ENCODE data around the gene TCEA2.
A peak's percentile ranks its signal among the peaks of the same experiment; 100 is the strongest.

TCEA2 gene

GRCh38 chr20:64035933-64036345, 27.1 kb upstream of the TCEA2 start, which contains the start of gene C20orf204:
TSS of gene C20orf204 (plus strand) at chr20:64036182. CDS start at chr20:64036324, 142 bp downstream.
- DNase-seq: no peak

GRCh38 chr20:64036346-64037198, 26.4 kb upstream of the TCEA2 start:
- no peak for DNase-seq

DNA sequence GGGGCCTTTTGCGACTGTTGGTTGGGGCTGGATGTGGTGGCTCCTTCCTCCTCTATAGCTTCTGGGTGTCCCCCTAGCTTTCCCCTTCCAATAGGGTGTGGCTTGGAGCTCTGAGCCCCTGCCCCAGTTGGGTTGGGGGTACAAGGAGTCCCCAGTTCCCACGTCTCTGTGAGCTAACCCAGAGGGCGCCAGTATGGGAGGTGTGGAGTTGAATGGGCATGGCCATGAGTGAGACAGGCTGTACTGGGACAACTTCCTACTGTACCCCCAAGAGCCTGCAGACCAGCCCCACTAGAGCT, 25.9 kb upstream of the TCEA2 start:
- DNase-seq: no peak

DNA sequence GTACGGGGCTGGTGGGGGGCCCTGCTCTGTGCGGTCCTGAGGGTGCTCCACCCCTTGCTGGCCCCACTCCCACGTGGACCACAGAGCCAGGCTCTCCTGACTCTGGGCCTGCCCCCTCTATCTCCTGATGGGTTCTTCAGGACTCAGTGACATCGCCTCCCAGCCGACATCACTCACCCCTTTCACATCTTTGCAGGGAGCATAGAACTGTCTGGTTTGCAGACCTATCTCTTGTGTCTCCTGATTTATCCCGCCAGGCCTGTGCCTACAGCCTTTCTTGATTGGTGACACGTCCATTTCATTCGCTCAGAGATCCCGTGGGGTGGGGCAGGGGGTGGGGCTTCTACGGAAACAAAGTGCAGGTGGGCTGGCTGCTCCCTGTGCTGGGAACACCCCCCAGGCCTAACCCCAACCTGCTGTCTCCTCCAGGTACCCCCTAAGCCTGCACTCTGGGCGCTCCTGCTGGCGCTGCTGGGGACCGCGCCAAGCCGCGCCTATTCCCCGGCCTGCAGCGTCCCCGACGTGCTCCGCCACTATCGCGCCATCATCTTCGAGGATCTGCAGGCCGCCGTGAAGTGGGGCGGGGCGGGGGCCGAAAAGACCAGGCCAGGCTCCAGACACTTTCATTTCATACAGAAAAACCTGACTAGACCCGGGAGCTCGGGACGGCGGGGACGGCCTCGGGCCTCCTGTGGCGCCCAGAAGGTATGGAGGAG, 25.3 kb upstream of the TCEA2 start:
- no peak for DNase-seq

GRCh38 chr20:64038224-64038564, 24.8 kb upstream of the TCEA2 start:
- DNase-seq: no peak

- peak; percentile 71 to 76 for DNase-seq
Observed at GRCh38 chr20:64038565-64039292, 24.3 kb upstream of the TCEA2 start.

DNA sequence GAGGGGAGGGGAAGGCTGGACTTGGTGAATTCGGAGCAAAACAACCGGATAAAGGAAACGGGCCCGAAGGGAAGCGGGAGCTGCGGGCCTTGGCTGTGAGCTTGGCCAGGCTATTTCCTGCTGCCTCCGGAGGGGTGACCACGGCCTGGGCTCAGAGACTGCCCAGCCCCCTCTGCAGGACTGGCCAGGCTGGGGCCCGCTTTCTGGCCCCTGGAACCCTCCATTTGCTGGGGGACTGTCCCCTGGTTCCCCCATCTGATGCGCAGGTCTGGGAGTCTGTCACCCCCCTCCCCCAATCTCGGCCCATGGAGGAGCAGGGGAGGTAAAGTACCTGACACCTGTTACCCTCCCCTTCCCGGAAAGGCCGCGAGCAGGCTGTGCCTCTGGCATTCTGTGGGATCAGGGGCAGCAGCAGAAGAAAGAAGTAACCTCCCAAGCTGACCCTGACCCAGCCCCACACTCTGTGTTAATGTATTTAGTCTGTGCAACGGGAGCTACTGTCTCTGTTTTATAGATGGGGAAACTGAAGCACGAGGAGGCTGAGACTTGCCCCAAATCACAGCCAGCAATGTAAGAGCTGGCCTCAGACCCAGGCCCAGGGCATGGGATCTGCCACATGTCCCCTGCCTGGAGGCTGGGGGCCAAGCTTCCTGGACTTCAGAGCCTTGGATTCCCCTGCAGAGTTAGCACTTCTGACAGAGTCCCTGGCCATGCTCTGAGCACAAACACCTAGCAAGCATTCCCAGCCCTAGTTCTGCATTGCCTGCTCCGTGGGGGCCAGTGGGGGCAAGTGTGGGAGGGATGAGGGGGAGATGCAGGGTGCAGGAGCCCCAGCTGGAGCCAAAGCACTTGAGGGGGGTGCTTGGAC, 23.5 kb upstream of the TCEA2 start:
- DNase-seq: no peak

DNA sequence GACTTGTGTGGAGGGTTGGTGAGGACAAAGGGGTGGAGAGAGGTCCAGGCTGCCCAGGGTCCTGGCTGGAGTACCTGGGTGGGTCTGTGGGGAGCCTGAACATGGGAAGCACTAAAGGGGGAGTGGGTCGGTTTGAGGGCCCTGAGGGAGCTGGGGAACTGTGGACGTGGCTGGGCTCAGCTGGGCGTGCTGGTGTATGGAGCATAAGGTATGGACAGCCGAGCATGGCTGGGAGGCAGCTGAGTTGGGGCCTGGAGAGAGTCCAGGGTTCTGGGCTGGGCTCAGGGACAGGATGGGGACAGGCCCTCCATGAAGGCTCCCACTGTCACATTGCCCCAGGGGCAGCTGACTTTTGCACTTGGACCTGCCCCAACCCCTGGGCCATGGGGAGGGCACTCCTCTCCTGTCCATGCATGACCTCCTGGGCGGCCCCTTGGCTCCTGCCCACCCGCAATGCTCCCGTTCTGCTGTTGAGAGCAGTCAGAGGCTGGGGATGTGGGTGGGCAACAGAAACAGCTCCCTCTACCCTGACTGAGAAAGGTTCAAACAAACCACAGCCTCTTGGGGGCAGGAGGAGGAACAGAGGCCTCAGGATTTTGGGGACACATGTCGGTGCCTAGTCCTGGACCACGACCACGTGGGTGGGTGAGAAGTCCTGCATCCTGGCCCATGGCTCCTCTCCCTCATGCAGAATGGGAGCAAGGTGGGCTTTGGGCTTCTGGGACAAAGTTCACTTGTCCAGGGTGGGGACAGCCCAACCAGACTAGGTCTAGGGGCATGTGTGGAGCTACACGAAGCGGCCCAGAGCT, 22.6 kb upstream of the TCEA2 start:
- DNase-seq: no peak

DNA sequence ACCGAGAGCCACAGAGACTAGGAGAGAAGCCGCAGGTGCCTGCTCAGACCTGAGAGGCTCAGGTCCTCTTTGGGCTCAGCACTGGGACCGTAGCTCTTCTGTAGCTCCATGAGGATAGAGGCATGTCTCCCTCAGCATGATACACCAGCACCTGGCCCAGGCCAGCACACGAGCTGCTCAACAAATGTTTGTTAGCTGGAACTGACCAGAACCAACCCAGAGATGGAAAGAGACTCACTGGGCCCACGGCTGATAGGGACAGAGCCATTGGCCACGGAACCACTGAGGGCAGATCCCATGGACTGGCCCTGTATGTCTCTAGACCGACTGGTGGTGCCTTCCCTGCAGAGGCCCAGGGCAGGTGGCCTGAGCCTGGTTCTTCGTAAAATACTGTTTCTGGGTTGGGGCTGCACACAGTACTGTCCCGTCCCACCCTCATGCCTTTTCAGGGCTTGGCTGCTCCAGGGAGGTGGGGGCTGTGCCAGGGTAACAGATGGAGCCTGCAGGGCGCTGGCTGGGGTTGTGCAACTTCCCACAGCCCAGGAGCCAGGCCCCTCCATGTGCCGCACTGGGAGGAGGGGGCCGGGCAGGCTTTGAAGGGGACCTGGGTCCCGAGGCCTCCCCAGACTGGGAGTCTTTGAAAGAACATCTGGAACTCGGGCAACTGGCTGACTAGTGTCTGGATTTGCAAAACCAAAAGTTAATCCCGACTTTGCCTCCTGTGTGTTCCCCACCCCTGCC, 21.8 kb upstream of the TCEA2 start:
- no peak for DNase-seq

DNA sequence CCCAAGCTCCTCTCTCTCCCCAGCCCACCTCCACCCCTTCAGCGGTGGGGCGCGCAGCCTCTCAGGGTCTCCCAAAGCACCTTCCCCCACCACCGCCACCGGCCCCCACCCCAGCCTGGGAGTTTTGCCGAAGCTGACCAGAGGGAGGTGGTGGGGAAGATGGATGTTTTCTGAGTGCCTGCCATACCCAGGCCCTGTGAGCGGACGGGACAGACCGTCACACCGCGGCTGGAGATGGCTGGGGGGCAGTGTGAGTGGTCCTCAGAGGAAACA, 21.3 kb upstream of the TCEA2 start:
- DNase-seq: no peak

DNA sequence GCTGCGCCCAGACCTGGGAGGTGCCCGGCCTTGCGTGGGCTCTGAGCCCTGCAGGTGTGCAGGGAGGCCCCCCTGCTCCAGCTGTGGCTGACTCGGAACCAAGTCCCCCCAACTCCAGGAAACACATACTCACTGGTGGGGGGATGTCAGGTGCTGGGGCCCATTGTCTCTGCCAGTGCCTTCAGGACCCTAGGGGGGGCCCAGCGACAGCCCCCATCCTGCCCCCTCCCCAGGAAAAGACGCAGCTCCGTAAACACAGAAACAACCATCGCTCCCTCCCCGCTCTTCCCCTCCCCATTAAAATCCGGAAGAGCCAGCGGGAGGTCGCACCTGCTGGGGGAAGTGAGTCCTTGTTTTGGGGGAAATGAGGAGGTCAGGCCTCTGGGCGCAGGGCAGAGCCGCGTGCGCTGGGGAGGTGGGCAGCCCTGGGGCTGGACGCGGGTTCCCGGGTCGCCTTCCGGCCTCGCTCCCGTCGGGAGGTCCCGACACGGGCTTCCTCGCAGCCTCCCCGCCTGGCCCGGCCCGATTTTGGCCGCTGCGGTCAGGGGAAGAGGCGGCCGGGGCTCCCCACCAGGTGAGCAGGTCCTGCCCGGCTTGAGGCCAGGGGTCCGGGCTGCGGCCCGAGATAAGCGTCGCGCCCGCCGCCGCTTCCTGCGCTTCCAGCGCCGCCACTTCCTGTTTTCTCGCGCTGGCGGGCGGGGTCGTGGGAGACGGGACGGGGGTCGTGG, 20.8 kb upstream of the TCEA2 start:
- DNase-seq: no peak

DNA sequence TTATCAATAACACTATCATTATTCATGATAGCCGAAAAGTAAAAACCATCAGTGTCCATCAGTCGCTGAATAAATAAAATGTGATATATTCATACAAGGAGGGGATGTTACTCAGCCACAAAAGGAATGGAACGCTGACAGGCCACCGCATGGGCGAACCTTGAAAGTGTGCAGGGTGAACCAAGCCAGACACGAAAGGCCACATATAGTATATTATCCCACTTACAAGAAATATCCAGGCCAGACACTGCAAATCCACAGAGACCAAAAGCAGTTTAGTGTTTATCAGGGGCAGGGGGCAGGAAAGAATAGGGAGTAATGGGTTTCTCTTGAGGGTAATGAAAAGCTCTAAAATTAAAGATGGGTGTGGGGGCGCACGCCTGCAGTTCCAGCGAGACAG, 19.2 kb upstream of the TCEA2 start:
- no peak for DNase-seq

GRCh38 chr20:64044484-64045247, 18.3 kb upstream of the TCEA2 start:
- DNase-seq: no peak

GRCh38 chr20:64045346-64046011, 17.5 kb upstream of the TCEA2 start:
- no peak for DNase-seq

- no peak for DNase-seq
Observed at GRCh38 chr20:64047046-64047389, 16.0 kb upstream of the TCEA2 start.

DNA sequence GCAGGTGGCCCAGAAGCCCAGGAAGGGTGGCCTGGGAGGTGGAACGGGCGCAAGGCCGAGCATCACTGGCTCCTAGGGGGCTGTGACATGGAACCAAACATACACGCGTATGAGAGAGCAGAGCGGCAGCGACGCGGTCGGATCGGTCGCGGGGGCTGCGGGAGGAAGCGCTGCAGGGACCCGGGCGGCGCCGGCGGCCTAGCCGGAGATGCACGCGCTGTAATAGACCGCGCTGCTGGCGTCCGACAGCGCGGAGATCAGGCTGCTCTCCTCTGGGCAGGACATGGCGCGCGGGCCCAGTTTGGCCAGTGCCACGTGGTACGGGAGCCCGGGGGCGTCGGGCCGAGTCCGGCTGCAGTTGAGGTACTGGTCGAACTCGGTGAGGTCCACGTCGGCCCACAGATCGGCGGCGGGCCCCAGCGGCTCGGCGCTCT, 15.0 kb upstream of the TCEA2 start:
- no peak for DNase-seq

- DNase-seq: no peak
Observed at GRCh38 chr20:64048402-64049044, 14.5 kb upstream of the TCEA2 start.

- no peak for DNase-seq
Observed at GRCh38 chr20:64049060-64049877, 13.7 kb upstream of the TCEA2 start, which contains the start of gene SOX18. TSS of gene SOX18 (minus strand) at chr20:64049639. CDS start at chr20:64049516, 123 bp downstream.
